Left kidney (tissue), 8 donors: ENCODE data around the gene ZNF397. TPM values are rescaled to one million over a fixed set of nuclear protein-coding genes. Genes with fewer than 3 reads are reported as not detected.
"Not testable (repeated sequence)": the region's sequence is repeated elsewhere in the genome, so short reads cannot be mapped to it uniquely, and the experiment has no call there.

Experiments used
- DNase-seq: peaks from one replicate; pipeline ENCODE4 v3.0.0-alpha.2; 2013
- long read RNA-seq, 8 donors: transcript quantifications; one replicate each; lab custom pipeline, GENCODE V29; 2026
- polyA plus RNA-seq: library from polyadenylated mRNA; unstranded; fragments of 120-200 nt; gene quantifications from one replicate; pipeline ENCODE4 v1.2.1, GENCODE V29; 2013; ENCODE audit not compliant: insufficient read length

ZNF397 gene
- 89.5 TPM for polyA plus RNA-seq
- long read RNA-seq, donor 1, partial matches to known transcripts = 0 of 3 reads
- long read RNA-seq, donor 1, other reads (novel, unspliced or antisense) = 0 of 3 reads
- long read RNA-seq, donor 2, full-length matches to known transcripts = 11 of 11 reads
- long read RNA-seq, donor 2, partial matches to known transcripts = 0 of 11 reads
- long read RNA-seq, donor 2, other reads (novel, unspliced or antisense) = 0 of 11 reads
- long read RNA-seq, donor 3, full-length matches to known transcripts = 10 of 10 reads
- long read RNA-seq, donor 3, partial matches to known transcripts = 0 of 10 reads
- long read RNA-seq, donor 3, other reads (novel, unspliced or antisense) = 0 of 10 reads
- long read RNA-seq, donor 4 = 0 reads
- long read RNA-seq, donor 5, full-length matches to known transcripts = 4 of 4 reads
- long read RNA-seq, donor 5, partial matches to known transcripts = 0 of 4 reads
- long read RNA-seq, donor 5, other reads (novel, unspliced or antisense) = 0 of 4 reads
- long read RNA-seq, donor 6, full-length matches to known transcripts = 6 of 6 reads
- long read RNA-seq, donor 6, partial matches to known transcripts = 0 of 6 reads
- long read RNA-seq, donor 6, other reads (novel, unspliced or antisense) = 0 of 6 reads
- long read RNA-seq, donor 7, full-length matches to known transcripts = 8 of 17 reads
- long read RNA-seq, donor 7, partial matches to known transcripts = 0 of 17 reads
- long read RNA-seq, donor 7, other reads (novel, unspliced or antisense) = 9 of 17 reads
- long read RNA-seq, donor 8, full-length matches to known transcripts = 5 of 5 reads
- long read RNA-seq, donor 8, partial matches to known transcripts = 0 of 5 reads
- long read RNA-seq, donor 8, other reads (novel, unspliced or antisense) = 0 of 5 reads

GRCh38 chr18:35240664-35241447, at the start of gene ZNF397:
ZNF397 (plus strand) TSS chr18:35241034; CDS start chr18:35242471, 1,437 bp downstream.
- DNase-seq = peak; percentile 96

- no peak for DNase-seq
Observed at GRCh38 chr18:35191698-35192025, 49.2 kb upstream of the ZNF397 start.

GRCh38 chr18:35192415-35192814, 48.4 kb upstream of the ZNF397 start:
- DNase-seq = no peak

- DNase-seq = no peak
Observed at GRCh38 chr18:35193316-35193715, 47.5 kb upstream of the ZNF397 start.

- DNase-seq = no peak
Observed at GRCh38 chr18:35197296-35197695, 43.5 kb upstream of the ZNF397 start.

- DNase-seq = no peak
Observed at GRCh38 chr18:35201256-35201931, 39.4 kb upstream of the ZNF397 start.

- DNase-seq = no peak
Observed at GRCh38 chr18:35203067-35203466, 37.8 kb upstream of the ZNF397 start.

GRCh38 chr18:35205199-35205712, 35.6 kb upstream of the ZNF397 start:
- no peak for DNase-seq

GRCh38 chr18:35205746-35206458, 34.9 kb upstream of the ZNF397 start:
- DNase-seq = not testable (repeated sequence)

GRCh38 chr18:35215026-35215425, 25.8 kb upstream of the ZNF397 start:
- DNase-seq = no peak

GRCh38 chr18:35216611-35217010, 24.2 kb upstream of the ZNF397 start:
- not testable (repeated sequence) for DNase-seq

GRCh38 chr18:35219331-35219730, 21.5 kb upstream of the ZNF397 start:
- not testable (repeated sequence) for DNase-seq

GRCh38 chr18:35220424-35220823, 20.4 kb upstream of the ZNF397 start:
- no peak for DNase-seq

- DNase-seq = no peak
Observed at GRCh38 chr18:35223797-35224196, 17.0 kb upstream of the ZNF397 start.

GRCh38 chr18:35227254-35227653, 13.6 kb upstream of the ZNF397 start:
- no peak for DNase-seq

- peak; percentile 80 for DNase-seq
Observed at GRCh38 chr18:35231052-35231451, 9.8 kb upstream of the ZNF397 start.

- DNase-seq = no peak
Observed at GRCh38 chr18:35236571-35237363, 4.1 kb upstream of the ZNF397 start.

- DNase-seq = no peak
Observed at GRCh38 chr18:35239314-35239713, 1.5 kb upstream of the ZNF397 start.

GRCh38 chr18:35241448-35241804, 592 bp downstream of the ZNF397 start:
- peak; percentile 46 for DNase-seq

- DNase-seq = no peak
Observed at GRCh38 chr18:35242426-35242825, 1.6 kb downstream of the ZNF397 start.
